PC-3 (cell line): ENCODE results near the gene SH2D6.

Experiments used
- EZH2 ChIP-seq: fragments of 300-600 bp; sonication (generic); IDR thresholded peaks from one replicate; pipeline ENCODE4 v1.6.1; 2017; ENCODE audit warnings: antibody characterized with exemption, mild to moderate bottlenecking, low read length; ENCODE audit not compliant: unreplicated experiment
- EZH2phosphoT487 ChIP-seq: fragments of 300-600 bp; sonication (generic); IDR thresholded peaks from 2 replicates; pipeline ENCODE4 v1.6.1; 2018; ENCODE audit warnings: mild to moderate bottlenecking, antibody characterized with exemption, low read length, borderline replicate concordance
- TF ChIP-seq, protein P1 (sequence below): fragments of 300-600 bp; sonication (generic); conservative IDR thresholded peaks from 2 replicates; pipeline ENCODE4 v1.5.1; 2017; ENCODE audit warnings: antibody characterized with exemption, low read depth, mild to moderate bottlenecking, low read length

DNA sequence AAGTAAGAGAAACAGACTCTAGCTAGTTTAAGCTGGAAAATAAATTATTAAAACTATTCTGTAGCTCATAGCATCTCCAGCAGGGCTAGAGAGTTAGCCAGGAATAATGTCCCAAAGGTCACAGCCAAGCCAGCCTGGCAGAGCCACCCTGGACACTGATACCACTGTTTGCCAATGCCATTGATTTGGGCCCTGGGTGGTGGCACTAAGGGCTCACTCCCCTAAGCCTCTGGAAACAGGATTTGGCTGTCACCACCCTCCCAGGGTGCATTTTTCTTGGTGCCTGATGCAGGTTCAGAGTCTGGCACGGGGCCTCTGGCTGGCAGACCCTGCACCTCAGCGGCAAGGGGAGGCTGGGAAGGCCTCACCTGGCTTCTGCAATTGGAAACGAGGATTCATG is 7.1 kb downstream of the SH2D6 start:
- TF ChIP-seq, protein P1, sequence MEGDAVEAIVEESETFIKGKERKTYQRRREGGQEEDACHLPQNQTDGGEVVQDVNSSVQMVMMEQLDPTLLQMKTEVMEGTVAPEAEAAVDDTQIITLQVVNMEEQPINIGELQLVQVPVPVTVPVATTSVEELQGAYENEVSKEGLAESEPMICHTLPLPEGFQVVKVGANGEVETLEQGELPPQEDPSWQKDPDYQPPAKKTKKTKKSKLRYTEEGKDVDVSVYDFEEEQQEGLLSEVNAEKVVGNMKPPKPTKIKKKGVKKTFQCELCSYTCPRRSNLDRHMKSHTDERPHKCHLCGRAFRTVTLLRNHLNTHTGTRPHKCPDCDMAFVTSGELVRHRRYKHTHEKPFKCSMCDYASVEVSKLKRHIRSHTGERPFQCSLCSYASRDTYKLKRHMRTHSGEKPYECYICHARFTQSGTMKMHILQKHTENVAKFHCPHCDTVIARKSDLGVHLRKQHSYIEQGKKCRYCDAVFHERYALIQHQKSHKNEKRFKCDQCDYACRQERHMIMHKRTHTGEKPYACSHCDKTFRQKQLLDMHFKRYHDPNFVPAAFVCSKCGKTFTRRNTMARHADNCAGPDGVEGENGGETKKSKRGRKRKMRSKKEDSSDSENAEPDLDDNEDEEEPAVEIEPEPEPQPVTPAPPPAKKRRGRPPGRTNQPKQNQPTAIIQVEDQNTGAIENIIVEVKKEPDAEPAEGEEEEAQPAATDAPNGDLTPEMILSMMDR, result no peak
- TF ChIP-seq EZH2, result no peak
- TF ChIP-seq EZH2phosphoT487, result no peak
